HL-60 (cell line): ENCODE data around the gene ARHGAP24.

Experiments
- DNase-seq, 2 experiments: peaks; one replicate each; pipeline ENCODE4 v3.0.0-alpha.2; 2010 to 2020; ENCODE audit warnings: low read depth in 1 of 2, low spot score in 1 of 2
- H3K27ac ChIP-seq: fragments of 250-450 bp; sonication (Bioruptor Pico); replicated peaks from 2 replicates; pipeline ENCODE4 v1.5.1; 2020; ENCODE audit warnings: mild to moderate bottlenecking, moderate library complexity
- H3K27me3 ChIP-seq: fragments of 250-450 bp; sonication (Bioruptor Pico); 2 replicates; pipeline ENCODE4 v1.5.1; 2021; ENCODE audit warnings: mild to moderate bottlenecking, moderate library complexity; ENCODE audit not compliant: insufficient read depth, poor library complexity, severe bottlenecking
- H3K4me3 ChIP-seq: replicated peaks from 2 replicates; pipeline ENCODE4 v1.5.1; 2011; ENCODE audit warnings: mild to moderate bottlenecking, control low read depth, low read length; ENCODE audit not compliant: insufficient read depth
- CTCF ChIP-seq: IDR thresholded peaks from one replicate; pipeline ENCODE4 v1.5.1; 2011; ENCODE audit warnings: low read length, control low read depth, inconsistent platforms; ENCODE audit not compliant: insufficient read depth
- GABPA ChIP-seq: IDR thresholded peaks from 2 replicates; pipeline ENCODE4 v1.6.1; 2012; ENCODE audit warnings: low read depth
- POLR2AphosphoS5 ChIP-seq: IDR thresholded peaks from 2 replicates; pipeline ENCODE4 v1.6.1; 2012; ENCODE audit warnings: low read depth
- REST ChIP-seq: IDR thresholded peaks from 2 replicates; pipeline ENCODE4 v1.6.1; 2012; ENCODE audit warnings: low read depth; ENCODE audit not compliant: insufficient replicate concordance
- SPI1 ChIP-seq: IDR thresholded peaks from 2 replicates; pipeline ENCODE4 v1.6.1; 2012; ENCODE audit warnings: low read depth, mild to moderate bottlenecking, borderline replicate concordance

ARHGAP24 gene

GRCh38 chr4:85979276-85979675, 504.3 kb downstream of the ARHGAP24 start:
- no peak for DNase-seq
- no peak overlapping the region for H3K27ac ChIP-seq

DNA sequence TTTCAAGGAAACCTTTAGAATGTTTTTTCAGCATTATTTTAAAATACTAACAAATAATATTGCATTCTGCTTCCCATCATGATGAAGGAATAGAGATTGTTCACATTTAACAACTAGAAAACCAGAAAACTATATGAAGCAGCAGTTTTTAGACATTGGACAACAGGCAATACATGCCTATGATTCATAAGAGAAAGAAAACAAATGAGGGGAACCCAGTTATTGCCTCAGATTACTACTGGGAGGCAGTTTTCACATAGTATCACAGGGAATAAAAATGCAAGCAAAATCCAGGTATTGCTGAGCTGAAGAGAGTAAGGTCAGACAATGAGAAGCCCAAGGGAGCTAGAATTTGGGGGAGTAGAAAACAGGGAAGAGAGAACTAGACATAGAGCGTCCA, 511.3 kb downstream of the ARHGAP24 start:
- Histone ChIP-seq H3K27me3 (no peaks in the 10 kb centered on the region), H3K4me3 (no peak overlapping the region), H3K27ac (no peak overlapping the region)
- no peak for TF ChIP-seq REST
- TF ChIP-seq SPI1, result no peak
- no peak for TF ChIP-seq CTCF
- no peak for TF ChIP-seq POLR2AphosphoS5
- no peak for TF ChIP-seq GABPA
- DNase-seq, result no peak

More at GRCh38 chr4:85979276-85979675, 504.3 kb downstream of the ARHGAP24 start:
- Histone ChIP-seq H3K4me3 (no peak overlapping the region), H3K27me3 (no peaks in the 10 kb centered on the region)
- TF ChIP-seq POLR2AphosphoS5 (no peak), SPI1 (no peak), CTCF (no peak), REST (no peak), GABPA (no peak)

GRCh38 chr4:85993641-85994040, 518.7 kb downstream of the ARHGAP24 start:
- Histone ChIP-seq H3K27ac (no peak overlapping the region), H3K4me3 (no peak overlapping the region), H3K27me3 (no peaks in the 10 kb centered on the region)
- no peak for DNase-seq
- TF ChIP-seq SPI1, result no peak

- H3K4me3 ChIP-seq, result no peak overlapping the region
- no peak overlapping the region for H3K27ac ChIP-seq
- DNase-seq, result no peak
- H3K27me3 ChIP-seq, result no peaks in the 10 kb centered on the region
- TF ChIP-seq CTCF (no peak), GABPA (no peak), SPI1 (no peak), REST (no peak), POLR2AphosphoS5 (no peak)
These were observed 519.6 kb downstream of the ARHGAP24 start for GRCh38 chr4:85994576-85994975.
